ENCODE measurements around the gene PNPLA6.

PNPLA6 gene

GRCh38 chr19:7564866-7565265 lies 29.3 kb downstream of the PNPLA6 start:
- no peak overlapping the region for H2BK5ac ChIP-seq (ENCODE audit: low read length)
- no peak overlapping the region for H2AK5ac ChIP-seq (ENCODE audit: low read depth, low read length)
- DNase-seq (ENCODE audit: low spot score), result no peak
- H2BK15ac ChIP-seq (ENCODE audit: low read length), result no peak overlapping the region
- H3K4me2 ChIP-seq (ENCODE audit: insufficient read depth, low read length, poor library complexity, severe bottlenecking), result no peak overlapping the region
- no peaks in the 10 kb centered on the region for H3K27me3 ChIP-seq (ENCODE audit: control insufficient read depth in 3 of 3, insufficient read depth in 3 of 3, low read depth in 1 of 3, low read length in 3 of 3)
- no peak overlapping the region for H3K14ac ChIP-seq (ENCODE audit: low read length)
- no peaks in the 10 kb centered on the region for H3K4me1 ChIP-seq (ENCODE audit: control insufficient read depth in 2 of 2, insufficient read depth in 1 of 2, low read depth in 1 of 2, low read length in 2 of 2)
- no peak overlapping the region for H3K23ac ChIP-seq (ENCODE audit: low read depth, low read length, poor library complexity)
- no peak overlapping the region for H3K4ac ChIP-seq (ENCODE audit: low read length)
- no CpG with 5 or more reads among the region's 4 CpGs for WGBS, 2 donors (ENCODE audit: extremely low coverage in 2 of 2, insufficient read length in 2 of 2, insufficient replicate concordance in 1 of 2)
- no peak overlapping the region for H3K27ac ChIP-seq (replicated peaks; ENCODE audit: low read length)
- H3K18ac ChIP-seq (ENCODE audit: low read length), result no peak overlapping the region
- no peak overlapping the region for H3K9ac ChIP-seq (ENCODE audit: low read depth, low read length, poor library complexity)
- H3K36me3 ChIP-seq (replicated peaks in 1 of 2; ENCODE audit: control insufficient read depth in 2 of 2, insufficient read depth in 2 of 2, low read length in 2 of 2), result peaks cover 0 to 5% of the 10 kb centered on the region in 2 donors
- H3K9me3 ChIP-seq (replicated peaks in 1 of 2; ENCODE audit: control insufficient read depth in 2 of 2, insufficient read depth in 1 of 2, low read depth in 1 of 2, low read length in 2 of 2), result peaks cover 0 to 3% of the 10 kb centered on the region in 2 donors
- no peak overlapping the region for H2AFZ ChIP-seq (ENCODE audit: low read length)
- no peak overlapping the region for H2BK12ac ChIP-seq (ENCODE audit: low read length)
- no peak overlapping the region for H4K8ac ChIP-seq (ENCODE audit: low read depth, low read length)
- H3K79me1 ChIP-seq (ENCODE audit: low read depth, low read length), result peaks cover 2% of the 10 kb centered on the region
- H2BK120ac ChIP-seq (ENCODE audit: low read depth, low read length), result no peak overlapping the region
- no peak overlapping the region for H4K91ac ChIP-seq (ENCODE audit: low read depth, low read length, poor library complexity)
- no peak overlapping the region for H3K4me3 ChIP-seq (ENCODE audit: low read length in 2 of 2)

- no peaks in the 10 kb centered on the region for H3K27me3 ChIP-seq (ENCODE audit: control insufficient read depth in 3 of 3, insufficient read depth in 3 of 3, low read depth in 1 of 3, low read length in 3 of 3)
- no peak overlapping the region for H3K27ac ChIP-seq (replicated peaks; ENCODE audit: low read length)
- H3K4me1 ChIP-seq (ENCODE audit: control insufficient read depth in 2 of 2, insufficient read depth in 1 of 2, low read depth in 1 of 2, low read length in 2 of 2), result no peaks in the 10 kb centered on the region
- H2AK5ac ChIP-seq (ENCODE audit: low read depth, low read length), result no peak overlapping the region
- H3K4me2 ChIP-seq (ENCODE audit: insufficient read depth, low read length, poor library complexity, severe bottlenecking), result no peak overlapping the region
- H3K9ac ChIP-seq (ENCODE audit: low read depth, low read length, poor library complexity), result no peak overlapping the region
- no peak overlapping the region for H3K18ac ChIP-seq (ENCODE audit: low read length)
- no peak for DNase-seq (ENCODE audit: low spot score)
- H2BK15ac ChIP-seq (ENCODE audit: low read length), result no peak overlapping the region
- H2AFZ ChIP-seq (ENCODE audit: low read length), result no peak overlapping the region
- H2BK12ac ChIP-seq (ENCODE audit: low read length), result no peak overlapping the region
- no CpG with 5 or more reads among the region's 5 CpGs for WGBS, 2 donors (ENCODE audit: extremely low coverage in 2 of 2, insufficient read length in 2 of 2, insufficient replicate concordance in 1 of 2)
- H3K9me3 ChIP-seq (replicated peaks in 1 of 2; ENCODE audit: control insufficient read depth in 2 of 2, insufficient read depth in 1 of 2, low read depth in 1 of 2, low read length in 2 of 2), result peaks cover 0 to 1% of the 10 kb centered on the region in 2 donors
- peaks cover 0 to 3% of the 10 kb centered on the region in 2 donors for H3K36me3 ChIP-seq (replicated peaks in 1 of 2; ENCODE audit: control insufficient read depth in 2 of 2, insufficient read depth in 2 of 2, low read length in 2 of 2)
- H2BK120ac ChIP-seq (ENCODE audit: low read depth, low read length), result no peak overlapping the region
- no peak overlapping the region for H3K14ac ChIP-seq (ENCODE audit: low read length)
- no peak overlapping the region for H2BK5ac ChIP-seq (ENCODE audit: low read length)
- no peak overlapping the region for H3K23ac ChIP-seq (ENCODE audit: low read depth, low read length, poor library complexity)
- H3K79me1 ChIP-seq (ENCODE audit: low read depth, low read length), result peaks cover 2% of the 10 kb centered on the region
- H3K4ac ChIP-seq (ENCODE audit: low read length), result no peak overlapping the region
- no peak overlapping the region for H3K4me3 ChIP-seq (ENCODE audit: low read length in 2 of 2)
- H4K8ac ChIP-seq (ENCODE audit: low read depth, low read length), result no peak overlapping the region
- H4K91ac ChIP-seq (ENCODE audit: low read depth, low read length, poor library complexity), result no peak overlapping the region
Measured at GRCh38 chr19:7565332-7565731, 29.8 kb downstream of the PNPLA6 start.

- H2BK120ac ChIP-seq (ENCODE audit: low read depth, low read length), result no peak overlapping the region
- H3K18ac ChIP-seq (ENCODE audit: low read length), result no peak overlapping the region
- no peak overlapping the region for H4K91ac ChIP-seq (ENCODE audit: low read depth, low read length, poor library complexity)
- H3K9ac ChIP-seq (ENCODE audit: low read depth, low read length, poor library complexity), result no peak overlapping the region
- no CpG with 5 or more reads among the region's 5 CpGs for WGBS, 2 donors (ENCODE audit: extremely low coverage in 2 of 2, insufficient read length in 2 of 2, insufficient replicate concordance in 1 of 2)
- no peak for DNase-seq (ENCODE audit: low spot score)
- H3K27ac ChIP-seq (replicated peaks; ENCODE audit: low read length), result no peak overlapping the region
- H3K4me3 ChIP-seq (ENCODE audit: low read length in 2 of 2), result no peak overlapping the region
- no peak overlapping the region for H3K4me2 ChIP-seq (ENCODE audit: insufficient read depth, low read length, poor library complexity, severe bottlenecking)
- H3K9me3 ChIP-seq (replicated peaks in 1 of 2; ENCODE audit: control insufficient read depth in 2 of 2, insufficient read depth in 1 of 2, low read depth in 1 of 2, low read length in 2 of 2), result no peaks in the 10 kb centered on the region
- H3K4me1 ChIP-seq (ENCODE audit: control insufficient read depth in 2 of 2, insufficient read depth in 1 of 2, low read depth in 1 of 2, low read length in 2 of 2), result no peaks in the 10 kb centered on the region
- no peaks in the 10 kb centered on the region for H3K79me1 ChIP-seq (ENCODE audit: low read depth, low read length)
- no peak overlapping the region for H2BK12ac ChIP-seq (ENCODE audit: low read length)
- no peak overlapping the region for H2AFZ ChIP-seq (ENCODE audit: low read length)
- H3K4ac ChIP-seq (ENCODE audit: low read length), result no peak overlapping the region
- no peak overlapping the region for H4K8ac ChIP-seq (ENCODE audit: low read depth, low read length)
- no peaks in the 10 kb centered on the region for H3K36me3 ChIP-seq (replicated peaks in 1 of 2; ENCODE audit: control insufficient read depth in 2 of 2, insufficient read depth in 2 of 2, low read length in 2 of 2)
- no peak overlapping the region for H3K23ac ChIP-seq (ENCODE audit: low read depth, low read length, poor library complexity)
- no peak overlapping the region for H2BK5ac ChIP-seq (ENCODE audit: low read length)
- no peaks in the 10 kb centered on the region for H3K27me3 ChIP-seq (ENCODE audit: control insufficient read depth in 3 of 3, insufficient read depth in 3 of 3, low read depth in 1 of 3, low read length in 3 of 3)
- no peak overlapping the region for H3K14ac ChIP-seq (ENCODE audit: low read length)
- no peak overlapping the region for H2BK15ac ChIP-seq (ENCODE audit: low read length)
- no peak overlapping the region for H2AK5ac ChIP-seq (ENCODE audit: low read depth, low read length)
Measured at GRCh38 chr19:7570761-7571160, 35.2 kb downstream of the PNPLA6 start.

GRCh38 chr19:7575434-7576040 lies 40.0 kb downstream of the PNPLA6 start:
- H4K91ac ChIP-seq (ENCODE audit: low read depth, low read length, poor library complexity), result no peak overlapping the region
- DNase-seq (ENCODE audit: low spot score), result no peak
- no peak overlapping the region for H3K4me3 ChIP-seq (ENCODE audit: low read length in 2 of 2)

More at GRCh38 chr19:7575434-7576040, 40.0 kb downstream of the PNPLA6 start:
- Histone ChIP-seq H4K8ac (ENCODE audit: low read depth, low read length) (no peak overlapping the region), H2BK15ac (ENCODE audit: low read length) (no peak overlapping the region), H3K4me2 (ENCODE audit: insufficient read depth, low read length, poor library complexity, severe bottlenecking) (no peak overlapping the region), H3K27me3 (ENCODE audit: control insufficient read depth in 3 of 3, insufficient read depth in 3 of 3, low read depth in 1 of 3, low read length in 3 of 3) (peaks cover 0 to 11% (median 0%) of the 10 kb centered on the region in 3 experiments), H2BK5ac (ENCODE audit: low read length) (no peak overlapping the region), H2AK5ac (ENCODE audit: low read depth, low read length) (no peak overlapping the region), H3K14ac (ENCODE audit: low read length) (no peak overlapping the region), H3K9me3 (replicated peaks in 1 of 2; ENCODE audit: control insufficient read depth in 2 of 2, insufficient read depth in 1 of 2, low read depth in 1 of 2, low read length in 2 of 2) (no peaks in the 10 kb centered on the region), H2AFZ (ENCODE audit: low read length) (no peak overlapping the region), H2BK12ac (ENCODE audit: low read length) (no peak overlapping the region), H3K23ac (ENCODE audit: low read depth, low read length, poor library complexity) (no peak overlapping the region), H3K9ac (ENCODE audit: low read depth, low read length, poor library complexity) (no peak overlapping the region), H3K4me1 (ENCODE audit: control insufficient read depth in 2 of 2, insufficient read depth in 1 of 2, low read depth in 1 of 2, low read length in 2 of 2) (no peaks in the 10 kb centered on the region), H3K79me1 (ENCODE audit: low read depth, low read length) (peaks cover under 1% of the 10 kb centered on the region), H3K36me3 (replicated peaks in 1 of 2; ENCODE audit: control insufficient read depth in 2 of 2, insufficient read depth in 2 of 2, low read length in 2 of 2) (no peaks in the 10 kb centered on the region), H3K27ac (replicated peaks; ENCODE audit: low read length) (no peak overlapping the region), H3K18ac (ENCODE audit: low read length) (no peak overlapping the region), H3K4ac (ENCODE audit: low read length) (no peak overlapping the region), H2BK120ac (ENCODE audit: low read depth, low read length) (no peak overlapping the region)
- WGBS, 2 donors (ENCODE audit: extremely low coverage in 2 of 2, insufficient read length in 2 of 2, insufficient replicate concordance in 1 of 2), result no CpG with 5 or more reads among the region's 9 CpGs
